GM21529 (cell line): ENCODE data around the gene CAMSAP2.
A peak's percentile ranks its signal among the peaks of the same experiment; 100 is the strongest.
"Not testable (repeated sequence)": the region's sequence is repeated elsewhere in the genome, so short reads cannot be mapped to it uniquely, and the experiment has no call there.

Experiments
- ATAC-seq: cut with Tn5 transposase; IDR thresholded peaks from one replicate; pipeline ENCODE4 v1.9.1; 2021; ENCODE audit not compliant: unreplicated experiment

CAMSAP2 gene

DNA sequence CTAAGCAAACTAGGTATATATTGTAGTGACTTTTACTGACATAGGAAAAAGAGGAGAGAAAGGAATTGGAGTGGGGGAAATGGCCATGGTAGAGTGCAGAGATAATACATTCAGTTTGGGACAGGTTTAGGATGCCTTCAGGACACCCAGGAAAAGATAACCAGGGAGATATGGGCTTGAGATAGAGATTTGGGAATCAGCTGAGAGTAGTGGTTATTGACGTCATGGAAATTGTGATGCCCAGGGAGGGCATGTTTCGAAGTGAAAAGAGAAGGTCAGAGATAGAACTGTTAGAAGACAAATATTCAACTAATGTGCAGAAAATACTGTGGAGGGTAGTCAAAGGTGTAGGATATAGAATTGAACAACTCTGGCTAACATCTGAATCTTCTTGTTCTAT lies 40.6 kb downstream of the CAMSAP2 start:
- no peak for ATAC-seq

DNA sequence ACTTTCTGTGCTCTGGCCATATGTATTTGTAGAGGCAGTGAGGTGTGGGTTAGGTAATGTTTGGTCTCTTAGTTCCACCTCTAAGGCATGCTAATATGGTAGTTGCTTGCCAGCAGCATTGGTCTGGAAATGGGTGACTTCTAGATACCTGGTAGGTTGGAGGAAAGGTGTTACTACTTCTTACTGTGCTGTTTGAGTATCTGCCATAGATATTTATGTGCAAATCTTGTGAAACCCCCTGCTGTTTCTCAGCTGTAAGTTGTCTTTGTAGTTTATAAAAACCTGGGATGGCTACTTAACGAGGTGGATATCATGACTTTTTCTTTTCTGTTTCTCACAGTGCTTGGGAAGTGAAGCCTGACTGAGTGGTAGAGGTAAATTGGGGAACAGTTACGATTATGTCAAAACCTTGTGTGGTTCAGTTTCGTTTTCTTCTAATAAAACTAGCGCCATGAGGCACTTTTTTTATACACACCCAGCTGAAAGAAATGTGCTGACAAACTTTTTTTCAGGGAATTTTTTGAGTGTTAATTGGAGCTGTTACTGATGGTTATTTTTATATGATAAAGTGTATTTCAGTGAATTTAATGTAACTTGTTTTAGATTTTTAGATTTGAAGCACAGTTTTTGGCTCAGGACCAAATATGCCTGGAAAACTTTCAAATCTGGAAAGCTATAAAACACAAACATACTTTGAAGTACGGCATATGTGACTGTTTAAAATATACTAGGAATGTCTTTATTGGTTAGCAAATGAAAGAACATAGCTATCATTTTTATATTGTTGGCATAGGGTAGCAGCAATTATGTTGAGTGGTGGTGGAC lies 42.1 kb downstream of the CAMSAP2 start:
- peak; percentile 62 for ATAC-seq

DNA sequence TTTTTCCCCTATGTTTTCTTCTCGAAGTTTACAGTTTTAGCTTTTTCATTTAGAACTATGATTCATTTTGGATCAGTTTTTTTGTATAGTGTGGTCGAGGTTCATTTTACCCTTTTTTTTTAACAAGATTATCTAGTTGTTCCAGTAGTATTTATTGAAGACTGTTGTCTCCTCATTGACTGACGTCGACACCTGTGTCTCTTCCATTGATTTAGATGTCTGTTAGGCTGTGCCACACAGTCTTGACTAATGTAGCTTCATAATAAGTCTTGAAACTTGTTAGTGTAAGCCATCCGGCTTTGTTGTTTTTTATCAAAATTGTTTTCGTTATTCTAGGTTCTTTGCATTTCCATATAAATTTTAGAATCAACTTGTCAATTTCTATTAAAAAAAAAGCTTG lies 45.2 kb downstream of the CAMSAP2 start:
- no peak for ATAC-seq

DNA sequence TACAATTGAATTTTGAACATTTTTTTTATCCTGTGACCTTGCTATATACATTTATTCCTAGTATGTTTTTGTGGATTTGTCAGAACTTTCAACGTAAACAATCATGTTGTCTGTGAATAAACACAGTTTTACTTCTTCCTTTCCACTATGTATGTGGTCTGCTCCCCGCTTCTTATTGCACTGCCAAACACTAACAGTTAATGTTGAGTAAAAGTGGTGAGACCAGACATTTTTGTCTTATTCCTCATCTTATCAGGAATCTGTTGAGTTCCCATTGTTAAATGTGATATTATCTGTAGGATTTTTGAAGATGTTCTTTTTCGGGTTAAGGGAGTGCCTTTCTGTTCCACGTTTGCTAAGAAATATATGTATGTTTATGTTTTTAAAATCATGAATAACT lies 45.9 kb downstream of the CAMSAP2 start:
- no peak for ATAC-seq

DNA sequence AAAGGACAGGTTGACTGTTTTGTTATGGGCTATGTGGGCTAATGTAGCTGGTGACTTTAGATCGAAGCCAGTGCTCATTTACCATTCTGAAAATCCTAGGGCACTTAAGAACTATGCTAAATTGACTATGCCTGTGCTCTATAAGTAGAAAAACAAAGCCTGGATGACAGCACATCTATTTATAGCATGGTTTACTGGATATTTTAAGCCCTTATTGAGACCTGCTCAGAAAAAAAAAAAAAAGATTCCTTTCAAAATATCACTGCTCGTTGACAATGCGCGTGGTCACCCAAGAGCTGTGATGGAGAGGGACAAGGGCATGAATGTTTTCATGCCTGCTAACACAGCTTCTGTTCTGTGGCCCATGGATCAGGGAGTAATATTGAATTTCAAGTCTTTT lies 48.1 kb downstream of the CAMSAP2 start:
- ATAC-seq = no peak

DNA sequence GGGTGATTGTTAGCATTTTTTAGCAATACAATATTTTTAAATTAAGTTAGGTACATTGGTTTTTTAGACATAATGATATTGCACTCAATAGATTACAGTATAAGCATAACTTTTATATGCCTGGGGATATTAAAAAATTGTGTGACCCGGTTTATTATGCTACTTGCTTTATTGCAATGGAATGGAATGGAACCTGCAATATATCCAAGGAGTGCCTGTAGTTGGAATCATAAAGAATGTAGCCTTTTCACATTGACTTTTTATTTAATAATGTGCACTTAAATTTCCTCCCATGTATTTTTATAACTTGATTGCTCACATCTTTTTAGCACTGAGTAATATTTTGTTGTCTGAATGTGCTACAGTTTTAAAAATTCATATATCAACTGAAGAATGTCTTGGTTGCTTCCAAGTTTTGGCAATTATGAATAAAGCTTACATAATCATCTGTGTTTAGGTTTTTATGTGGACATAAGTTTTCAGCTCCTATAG lies 49.2 kb downstream of the CAMSAP2 start:
- ATAC-seq = no peak

DNA sequence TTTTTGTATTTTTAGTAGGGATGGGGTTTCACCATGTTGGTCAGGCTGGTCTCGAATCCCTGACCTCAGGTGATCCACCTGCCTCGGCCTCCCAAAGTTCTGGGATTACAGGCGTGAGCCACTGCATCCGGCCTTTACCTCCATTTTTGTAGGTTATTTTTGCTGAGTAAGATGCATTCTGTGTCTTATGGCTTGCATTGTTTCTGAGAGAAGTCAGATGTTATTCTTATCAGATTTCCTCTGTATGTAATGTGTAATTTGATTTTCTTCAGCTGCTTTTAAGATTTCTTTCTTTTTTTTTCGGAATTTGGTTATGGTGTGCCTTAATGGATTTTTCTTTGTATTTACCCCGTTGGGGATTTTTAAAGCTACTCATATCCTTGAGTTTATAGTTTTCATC lies 52.3 kb downstream of the CAMSAP2 start:
- ATAC-seq = not testable (repeated sequence)

DNA sequence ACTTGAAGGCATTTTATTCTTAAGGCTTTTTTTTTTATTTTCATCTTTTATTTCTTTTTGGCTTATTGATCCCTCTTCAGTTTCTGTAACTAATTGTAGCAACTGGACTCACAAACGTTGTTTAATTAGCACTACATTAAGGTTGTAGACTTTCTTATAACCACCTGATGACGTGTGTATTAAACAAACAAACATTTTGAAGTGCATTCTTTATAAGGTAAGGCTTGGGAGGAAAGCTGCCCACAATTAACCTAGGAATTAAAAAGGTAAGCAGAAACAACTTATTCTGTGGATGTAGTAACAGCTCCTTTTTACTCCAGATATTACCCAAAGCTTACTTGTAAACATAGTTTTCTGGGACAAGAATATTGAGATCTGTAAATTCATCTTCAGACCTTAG lies 55.0 kb downstream of the CAMSAP2 start:
- ATAC-seq = no peak

DNA sequence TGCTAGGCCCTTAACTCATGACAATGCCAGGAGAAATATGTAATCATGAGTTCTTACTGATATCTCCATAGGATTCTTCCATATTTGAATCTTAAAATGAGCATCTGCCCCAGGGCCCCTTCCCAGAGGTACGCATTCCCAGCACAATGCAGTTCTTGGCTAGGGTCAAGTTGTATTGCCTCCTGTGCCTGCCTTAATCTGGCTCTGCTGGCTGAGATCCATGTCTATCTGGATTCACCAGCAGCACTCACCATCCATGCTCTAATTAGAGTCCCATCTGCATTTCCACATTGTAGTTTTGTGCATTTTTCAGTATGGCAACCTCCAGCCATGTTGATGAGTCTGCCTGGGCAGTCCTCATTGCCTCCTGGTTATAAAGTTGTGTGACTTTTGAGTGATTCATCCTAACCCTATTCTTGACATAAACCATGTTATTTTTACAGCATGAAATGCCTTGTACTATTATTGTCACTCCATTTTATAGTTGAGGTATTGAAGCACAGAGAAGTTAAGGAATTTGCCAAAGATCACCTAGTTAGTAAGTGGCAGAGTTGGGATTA lies 55.9 kb downstream of the CAMSAP2 start:
- ATAC-seq = no peak

DNA sequence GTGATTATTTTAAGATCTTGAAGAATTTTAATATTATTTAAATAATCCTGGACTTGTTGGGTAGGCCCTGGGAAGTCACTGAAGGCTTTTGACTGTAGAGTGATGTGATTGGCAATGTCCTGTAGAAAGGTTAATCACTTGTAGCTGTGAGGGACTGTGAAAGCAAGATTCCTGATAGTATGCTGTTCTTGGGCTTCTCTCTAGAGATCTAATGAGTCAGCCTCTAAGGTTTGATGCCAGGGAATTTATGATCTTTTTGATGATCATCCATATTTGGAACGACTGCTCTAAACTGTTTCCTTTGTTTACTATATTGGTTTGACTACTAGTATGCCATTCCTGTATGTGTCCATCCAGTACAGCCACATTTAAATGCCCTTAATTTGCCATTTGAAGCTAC lies 56.5 kb downstream of the CAMSAP2 start:
- ATAC-seq = no peak

DNA sequence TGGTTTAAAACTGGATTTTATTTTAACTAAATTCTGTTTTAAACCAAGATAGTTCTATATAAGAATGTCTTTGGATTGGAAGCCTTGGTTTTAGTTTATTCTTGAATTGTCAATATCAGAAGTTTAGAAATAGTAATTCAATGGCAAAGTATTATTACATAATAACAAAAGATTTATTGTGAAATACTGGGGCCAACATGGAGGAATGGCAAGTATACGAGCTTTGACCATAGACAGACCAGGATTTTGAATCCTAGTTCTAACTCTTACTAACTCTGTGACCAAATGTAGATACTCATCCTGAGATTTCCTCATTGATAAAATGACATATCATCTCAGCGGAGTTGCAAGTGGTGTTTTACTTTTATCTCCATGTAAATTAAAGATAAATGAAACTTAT lies 63.3 kb downstream of the CAMSAP2 start:
- no peak for ATAC-seq

DNA sequence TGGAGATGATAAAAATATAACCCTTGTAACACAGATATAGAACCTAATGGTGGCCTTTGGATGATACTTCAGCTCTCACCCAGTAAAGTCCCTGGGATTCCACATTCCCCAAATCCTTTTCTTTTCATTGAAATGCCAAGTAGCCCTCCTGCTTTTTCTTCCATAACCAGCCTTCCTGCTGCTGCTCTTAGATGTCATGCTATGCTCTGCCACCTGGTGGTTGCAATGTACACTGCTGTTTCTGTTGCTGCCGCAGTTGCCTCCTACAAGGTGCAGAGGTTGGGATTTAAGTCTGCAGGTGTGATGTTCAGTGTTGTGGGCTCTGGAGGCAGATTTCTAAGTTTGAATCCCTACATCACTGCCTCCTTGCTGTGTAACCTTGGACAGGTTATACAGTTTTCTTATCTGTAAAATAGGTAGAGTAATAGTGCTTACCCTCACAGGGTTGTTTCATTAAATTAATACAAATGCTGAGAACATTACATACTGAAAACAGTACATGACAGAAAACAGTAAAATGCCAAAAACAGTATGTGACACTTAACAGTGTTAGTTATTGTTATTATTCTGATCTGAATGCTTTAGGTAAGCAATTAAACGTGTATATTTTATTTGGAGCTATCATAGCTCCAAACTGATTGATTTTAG lies 64.3 kb downstream of the CAMSAP2 start:
- peak; percentile 86 for ATAC-seq

DNA sequence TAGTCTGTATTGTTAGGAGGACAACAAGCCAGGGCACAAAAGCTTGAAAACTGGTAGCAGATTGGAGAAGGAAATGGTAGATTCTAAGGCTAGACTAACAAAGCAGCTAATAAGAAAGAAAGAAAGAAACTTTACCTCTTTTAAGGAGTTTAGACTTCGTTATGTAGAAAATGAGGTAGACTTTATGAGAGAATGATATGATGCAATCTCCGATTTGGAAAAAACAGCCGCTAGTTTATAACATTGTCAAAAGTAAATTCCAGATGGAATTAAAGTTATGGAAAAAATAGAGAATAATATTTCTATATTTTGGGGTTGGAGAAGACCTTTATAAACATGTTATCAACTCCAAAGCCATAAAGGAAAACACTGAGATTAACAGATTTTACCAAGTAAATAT lies 67.0 kb downstream of the CAMSAP2 start:
- no peak for ATAC-seq

DNA sequence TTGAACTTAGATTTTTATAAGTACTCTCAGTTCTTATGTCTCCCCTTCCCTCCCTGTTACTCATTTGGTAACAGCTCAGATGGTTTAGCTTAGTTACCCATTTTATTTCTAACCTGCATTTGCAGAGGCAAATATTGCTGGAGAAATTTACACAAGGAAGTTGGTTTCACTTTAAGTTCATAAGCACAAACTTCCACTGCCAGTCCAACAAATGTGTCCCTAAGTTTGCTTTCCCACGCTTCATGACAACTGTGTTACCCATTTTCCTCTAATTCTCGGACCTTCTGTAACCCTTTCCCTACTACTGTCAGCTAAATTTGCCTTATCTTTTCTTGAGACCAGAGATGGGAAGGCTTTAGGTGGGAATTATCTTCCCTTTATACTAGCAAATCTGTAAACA lies 70.2 kb downstream of the CAMSAP2 start:
- ATAC-seq = no peak

DNA sequence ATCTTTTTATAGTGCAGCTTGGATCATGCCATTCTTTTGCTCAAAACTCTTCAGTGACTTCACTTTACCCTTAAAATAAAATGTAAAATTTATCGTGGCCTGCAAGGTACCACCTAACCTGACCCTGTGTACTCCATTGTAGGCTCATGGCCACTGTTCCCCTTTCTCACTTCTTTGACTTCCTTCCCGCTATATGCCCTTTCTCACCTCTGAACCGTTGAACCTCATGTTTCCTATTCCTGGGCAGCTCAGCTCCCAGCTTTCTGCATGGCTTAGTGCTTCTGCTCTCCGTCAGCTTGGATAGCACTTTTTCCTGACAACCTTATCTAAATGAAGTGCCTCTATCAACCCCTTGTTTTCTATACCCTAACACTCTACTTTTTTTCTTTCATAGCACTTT lies 73.0 kb downstream of the CAMSAP2 start:
- no peak for ATAC-seq

DNA sequence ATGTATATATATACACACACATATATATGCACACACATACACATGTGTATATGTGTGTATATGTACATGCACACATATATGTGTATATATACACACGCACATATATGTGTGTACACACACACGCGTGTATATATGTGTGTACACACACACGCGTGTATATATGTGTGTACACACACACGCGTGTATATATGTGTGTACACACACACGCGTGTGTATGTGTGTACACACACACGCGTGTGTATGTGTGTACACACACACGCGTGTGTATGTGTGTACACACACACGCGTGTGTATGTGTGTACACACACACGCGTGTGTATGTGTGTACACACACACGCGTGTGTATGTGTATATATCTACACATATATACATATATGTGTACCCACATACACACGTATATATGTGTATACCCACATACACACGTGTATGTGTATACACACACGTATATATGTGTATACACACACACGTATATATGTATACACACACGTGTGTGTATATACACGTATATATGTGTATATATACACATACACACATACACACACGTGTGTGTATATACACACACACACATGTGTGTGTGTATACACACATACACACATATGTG lies 78.0 kb downstream of the CAMSAP2 start:
- not testable (repeated sequence) for ATAC-seq

DNA sequence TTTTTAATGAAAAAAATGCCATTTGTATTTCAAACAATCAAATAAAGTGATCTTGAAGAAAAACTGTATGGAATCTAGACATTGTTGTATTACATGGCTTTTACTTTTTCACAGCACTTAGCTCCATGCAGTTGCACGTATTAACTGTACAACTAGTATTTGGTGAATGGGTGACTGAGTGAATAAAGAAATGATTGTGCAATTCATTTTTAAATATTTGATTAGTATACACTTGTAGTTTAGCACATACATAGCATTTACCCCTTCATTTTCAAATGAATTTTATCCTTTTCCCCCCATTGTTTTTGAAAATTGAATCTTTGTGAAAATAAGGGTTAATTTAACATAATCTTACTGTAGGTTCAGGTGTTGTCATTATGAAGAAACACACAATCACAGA lies 79.6 kb downstream of the CAMSAP2 start:
- no peak for ATAC-seq

DNA sequence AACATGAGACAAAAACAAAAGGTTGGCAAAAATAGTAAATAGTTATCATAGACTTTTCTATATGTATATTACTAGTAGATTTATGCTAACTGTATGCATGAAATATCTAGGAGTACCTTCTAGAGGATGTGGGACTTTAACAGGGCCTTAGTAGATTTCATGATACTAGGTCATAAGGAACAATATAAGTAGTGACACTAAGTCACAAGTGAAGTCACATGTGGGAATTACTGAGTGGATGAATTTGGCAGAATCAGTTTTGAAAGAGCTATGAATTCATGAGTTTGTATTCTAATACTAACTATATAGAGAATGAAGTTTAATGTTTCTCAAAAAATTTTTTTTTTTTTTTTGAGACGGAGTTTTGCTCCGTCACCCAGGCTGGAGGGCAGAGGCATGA lies 81.0 kb downstream of the CAMSAP2 start:
- ATAC-seq = no peak

DNA sequence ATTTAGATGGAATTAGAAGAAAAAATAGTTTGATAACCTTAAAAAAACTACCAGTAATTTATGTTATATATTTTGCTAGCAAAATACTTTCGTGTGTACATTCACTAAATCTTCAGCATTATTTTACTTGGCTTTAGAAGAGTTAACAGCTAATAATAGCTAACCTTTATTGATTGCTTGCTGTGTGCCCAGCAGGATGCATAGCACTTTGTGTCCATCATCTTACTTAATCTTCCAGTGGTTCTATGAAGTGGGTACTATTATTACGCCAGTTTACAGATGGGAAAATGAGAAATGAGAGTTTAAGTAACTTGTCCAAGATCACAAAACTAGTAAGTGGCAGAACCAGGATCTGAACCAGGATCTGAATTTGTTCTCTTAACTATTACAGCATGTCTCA lies 92.4 kb downstream of the CAMSAP2 start:
- no peak for ATAC-seq

DNA sequence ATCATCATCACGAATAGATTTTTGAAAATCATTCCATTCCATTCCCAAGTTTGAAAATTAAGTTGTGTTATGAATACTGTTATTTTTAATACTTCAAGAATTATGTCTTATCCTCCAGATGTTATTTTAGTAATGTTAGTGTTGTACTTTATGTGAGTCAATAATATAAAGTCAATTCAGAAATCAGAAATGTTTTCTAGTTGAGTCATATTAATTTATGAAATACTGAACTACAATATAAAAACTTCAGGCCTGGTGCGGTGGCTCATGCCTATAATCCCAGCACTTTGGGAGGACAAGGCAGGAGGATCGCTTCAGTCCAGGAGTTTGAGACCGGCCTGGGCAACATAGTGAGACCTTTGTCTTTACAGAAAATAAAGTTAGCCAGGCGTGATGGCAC lies 95.7 kb downstream of the CAMSAP2 start:
- no peak for ATAC-seq

DNA sequence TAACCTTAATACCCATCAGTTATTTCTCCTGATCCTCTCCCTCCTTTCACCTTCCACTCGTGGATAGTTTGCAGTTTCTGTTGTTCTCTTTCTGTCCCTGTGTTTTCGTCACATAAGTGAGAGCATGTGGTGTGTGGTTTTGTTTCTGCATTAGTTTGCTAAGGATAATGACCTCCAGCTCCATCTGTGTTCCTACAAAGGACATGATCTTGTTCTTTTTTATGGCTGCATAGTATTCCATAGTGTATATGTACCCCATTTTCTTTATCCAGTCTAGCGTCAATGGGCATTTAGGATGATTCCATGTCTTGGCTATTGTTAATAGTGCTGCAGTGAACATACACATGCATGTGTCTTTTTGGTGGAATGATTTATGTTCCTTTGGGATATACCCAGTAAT lies 97.5 kb downstream of the CAMSAP2 start:
- no peak for ATAC-seq
